ENCODE results near the gene CISD2.
"Not testable (repeated sequence)": the region's sequence is repeated elsewhere in the genome, so short reads cannot be mapped to it uniquely, and the experiment has no call there.

CISD2 gene

DNA sequence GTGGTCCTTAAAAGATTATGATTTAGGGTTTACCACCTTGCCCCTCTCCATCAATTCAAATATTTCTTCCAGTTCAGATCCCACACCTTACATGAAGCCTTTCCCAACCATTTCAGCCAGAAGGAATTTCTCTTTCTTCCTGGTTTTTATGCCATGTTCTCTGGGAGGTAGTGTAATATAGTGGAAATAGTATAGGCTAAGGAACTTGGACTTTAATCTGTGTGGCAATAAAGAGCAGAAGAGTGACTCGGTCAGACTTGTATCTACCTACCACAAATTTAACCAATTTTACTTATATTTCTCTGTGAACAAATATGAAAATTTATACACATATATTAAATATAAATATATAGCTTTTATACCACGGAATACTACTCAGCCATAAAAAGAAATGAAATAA is 18.4 kb upstream of the CISD2 start:
- no peak for FAIRE-seq

DNA sequence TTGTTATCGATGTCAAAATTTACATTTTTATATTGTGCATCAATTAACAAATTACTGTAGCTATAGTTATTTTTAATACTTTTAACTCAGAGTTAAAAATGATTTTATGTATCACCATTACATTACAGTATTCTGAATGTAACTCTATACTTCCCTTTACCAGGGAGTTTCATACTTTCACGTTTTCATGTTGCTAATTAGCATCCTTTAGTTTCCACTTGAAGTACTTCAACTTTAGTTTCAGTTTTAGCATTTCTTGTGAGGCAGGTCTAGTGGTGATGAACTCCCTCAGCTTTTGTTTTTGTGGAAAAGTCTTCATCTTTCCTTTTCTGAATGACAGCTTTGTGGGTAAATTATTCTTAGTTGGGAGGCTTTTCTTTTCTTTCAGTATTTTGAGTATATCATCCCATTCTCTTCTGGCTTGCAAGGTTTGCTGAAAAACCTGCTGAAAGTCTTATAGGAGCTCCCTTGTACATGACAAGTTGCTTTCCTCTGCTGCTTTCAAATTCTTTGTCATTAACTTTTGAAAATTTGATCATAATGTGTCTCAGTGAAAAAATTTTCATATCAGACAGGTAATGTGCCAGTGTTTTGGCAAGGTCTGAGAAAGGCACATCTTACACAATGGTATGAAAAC is 9.8 kb upstream of the CISD2 start:
- no peak for FAIRE-seq

- no peak for FAIRE-seq
Measured at GRCh38 chr4:102860611-102861324, 8.0 kb upstream of the CISD2 start.

GRCh38 chr4:102862016-102862415 is 6.8 kb upstream of the CISD2 start:
- no peak for FAIRE-seq

DNA sequence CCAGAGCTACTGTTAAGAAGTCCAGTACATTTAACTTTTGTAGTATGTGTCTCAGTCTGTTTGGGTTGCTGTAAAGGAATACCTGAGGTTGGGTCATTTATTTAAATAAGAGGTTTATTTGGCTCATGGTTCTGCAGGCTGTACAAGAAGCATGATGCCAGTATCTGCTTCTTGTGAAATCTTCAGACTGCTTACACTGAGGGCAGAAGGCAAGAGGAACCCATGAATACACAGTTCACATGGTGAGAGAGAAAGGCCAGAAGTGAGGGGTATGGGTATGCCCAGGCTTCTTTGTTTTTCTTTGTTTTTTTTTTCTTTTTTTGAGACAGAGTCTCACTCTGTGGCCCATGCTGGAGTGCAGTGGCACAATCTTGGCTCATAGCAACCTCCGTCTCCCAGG is 6.0 kb upstream of the CISD2 start:
- FAIRE-seq, result no peak

GRCh38 chr4:102865327-102865726 is 3.5 kb upstream of the CISD2 start:
- FAIRE-seq, result not testable (repeated sequence)

DNA sequence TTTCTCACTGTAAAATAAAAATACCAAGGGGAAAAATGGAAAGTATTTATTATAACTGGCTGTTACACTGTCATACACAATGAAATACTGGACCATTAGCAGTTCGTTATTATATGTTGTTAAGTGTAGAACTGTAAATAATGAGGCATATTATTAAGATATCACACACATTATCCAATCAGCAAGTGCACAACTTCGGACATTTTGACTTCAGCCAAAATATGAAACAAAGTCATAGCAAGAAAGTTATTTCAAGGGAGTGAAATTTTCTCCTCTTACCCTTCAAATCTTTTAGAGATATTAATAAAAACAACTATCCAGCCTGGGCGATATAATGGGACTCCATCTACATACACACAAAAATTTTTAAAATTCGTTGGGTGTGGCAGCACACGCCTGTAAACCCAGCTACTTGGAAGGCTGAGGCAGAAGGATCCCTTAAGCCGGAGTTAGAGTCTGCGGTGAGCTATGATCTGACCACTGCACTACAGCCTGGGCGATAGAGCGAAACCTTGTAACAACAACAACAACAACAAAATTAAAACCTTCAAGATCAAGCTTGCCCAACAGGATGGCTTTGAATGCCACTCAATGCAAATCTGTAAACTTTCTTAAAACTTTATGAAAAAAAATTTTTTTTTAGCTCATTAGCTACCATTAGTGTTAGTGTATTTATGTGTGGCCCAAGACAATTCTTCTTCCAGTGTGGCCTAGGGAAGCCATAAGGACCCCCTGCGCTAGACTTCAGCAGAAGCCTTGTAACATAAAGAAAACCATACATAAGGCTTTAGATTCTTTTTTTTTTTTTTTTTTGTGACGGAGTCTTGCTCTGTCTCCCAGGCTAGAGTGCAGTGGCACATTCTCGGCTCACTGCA is 1.3 kb upstream of the CISD2 start:
- no peak for FAIRE-seq

GRCh38 chr4:102868153-102868780 is 525 bp upstream of the CISD2 start:
- no peak for FAIRE-seq

- no peak for FAIRE-seq
Measured at GRCh38 chr4:102869569-102870197, 891 bp downstream of the CISD2 start.

DNA sequence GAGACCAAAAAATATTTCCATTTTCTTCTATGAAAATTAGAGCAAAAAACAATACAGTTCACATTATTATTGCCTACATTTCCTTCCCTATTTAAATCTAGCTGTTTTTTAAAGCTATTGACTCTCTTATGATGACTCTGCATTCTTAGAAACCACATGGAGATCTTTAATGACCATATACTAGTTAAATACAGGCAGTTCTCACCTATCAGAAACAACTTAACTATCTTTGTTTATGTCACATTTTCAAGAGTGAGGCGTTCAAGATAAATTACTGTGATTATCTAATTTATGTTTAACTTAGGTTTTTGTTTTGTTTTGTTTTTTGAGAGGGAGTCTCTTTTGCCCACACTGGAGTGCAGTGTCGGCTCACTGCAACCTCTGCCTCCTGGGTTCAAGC is 3.0 kb downstream of the CISD2 start:
- FAIRE-seq, result no peak

DNA sequence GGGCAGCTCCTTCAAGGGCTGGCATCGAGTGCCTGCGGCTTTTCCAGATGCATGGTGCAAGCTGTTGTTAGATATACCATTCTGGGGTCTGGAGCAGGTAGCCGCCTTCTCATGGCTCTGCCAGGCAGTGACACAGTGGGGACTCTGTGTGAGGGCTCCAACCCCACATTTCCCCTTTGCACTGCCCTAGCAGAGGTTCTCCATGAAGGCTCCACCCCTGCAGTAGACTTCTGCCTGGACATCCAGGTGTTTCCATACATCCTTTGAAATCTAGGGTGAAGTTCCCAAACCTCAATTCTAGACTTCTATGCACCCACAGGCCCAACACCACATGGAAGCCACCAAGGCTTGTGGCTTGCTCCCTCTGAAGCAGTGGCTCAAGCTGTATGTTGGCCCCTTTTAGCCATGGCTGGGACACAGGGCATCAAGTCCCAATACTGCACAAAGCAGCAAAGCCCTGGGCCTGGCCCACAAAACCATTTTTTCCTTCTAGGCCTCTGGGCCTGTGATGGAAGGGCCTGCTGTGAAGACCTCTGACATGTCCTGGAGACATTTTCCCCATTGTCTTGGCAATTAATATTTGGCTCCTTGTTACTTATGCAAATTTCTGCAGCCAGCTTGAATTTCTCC is 8.8 kb downstream of the CISD2 start:
- FAIRE-seq, result not testable (repeated sequence)

DNA sequence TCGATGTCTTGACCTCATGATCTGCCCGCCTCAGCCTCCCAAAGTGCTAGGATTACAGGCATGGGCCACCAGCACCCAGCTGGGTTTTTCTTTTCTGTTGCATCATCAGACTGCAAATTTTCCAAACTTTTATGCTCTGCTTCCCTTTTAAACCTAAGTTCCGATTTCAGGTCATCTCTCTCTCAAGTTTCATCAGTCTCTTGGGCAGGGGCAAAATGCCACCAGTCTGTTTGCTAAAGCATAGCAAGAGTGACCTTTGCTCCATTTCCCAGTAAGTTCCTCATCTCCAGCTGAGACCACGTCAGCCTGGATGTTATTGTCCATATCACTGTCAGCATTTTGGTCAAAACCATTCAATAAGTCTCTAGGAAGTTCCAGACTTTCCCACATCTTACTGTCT is 9.6 kb downstream of the CISD2 start:
- FAIRE-seq, result not testable (repeated sequence)

DNA sequence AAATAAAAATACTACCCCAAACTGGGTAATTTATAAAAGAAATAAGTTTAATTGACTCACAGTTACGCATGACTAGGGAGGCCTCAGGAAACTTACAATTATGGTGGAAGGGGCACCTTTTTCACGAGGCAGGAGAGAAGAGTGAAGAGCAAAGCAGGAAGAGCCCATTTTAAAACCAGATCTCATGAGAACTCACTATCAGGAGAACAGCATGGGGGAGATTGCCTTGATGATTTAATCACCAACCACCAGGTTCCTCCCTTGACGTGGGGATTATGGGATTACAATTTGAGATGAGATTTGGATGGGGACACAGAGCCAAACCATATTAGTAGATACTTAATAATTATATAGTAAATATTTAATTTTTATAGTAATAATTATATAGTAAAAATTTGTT is 10.1 kb downstream of the CISD2 start:
- no peak for FAIRE-seq

- FAIRE-seq, result no peak
Measured at GRCh38 chr4:102881343-102881742, 12.6 kb downstream of the CISD2 start.

- FAIRE-seq, result no peak
Measured at GRCh38 chr4:102883278-102883677, 14.5 kb downstream of the CISD2 start.

DNA sequence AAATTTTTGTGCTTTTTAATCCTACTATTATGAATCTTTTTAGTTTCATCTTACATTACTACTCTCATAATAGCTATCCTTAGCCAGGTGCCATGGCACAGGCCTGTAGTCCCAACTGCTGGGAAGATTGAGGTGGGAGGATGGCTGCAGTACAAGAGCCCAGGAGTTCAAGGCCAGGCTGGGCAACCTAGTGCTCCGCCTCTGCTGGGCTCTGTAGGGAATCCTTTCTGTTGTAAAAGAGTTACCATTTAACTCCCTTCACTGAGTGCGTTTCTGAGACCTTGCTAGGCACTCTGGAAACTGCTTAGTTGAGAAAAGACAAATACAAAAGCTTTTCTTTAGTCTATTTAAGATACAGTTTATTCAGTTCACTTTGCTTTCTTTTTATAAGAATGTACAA is 19.8 kb downstream of the CISD2 start:
- not testable (repeated sequence) for FAIRE-seq

DNA sequence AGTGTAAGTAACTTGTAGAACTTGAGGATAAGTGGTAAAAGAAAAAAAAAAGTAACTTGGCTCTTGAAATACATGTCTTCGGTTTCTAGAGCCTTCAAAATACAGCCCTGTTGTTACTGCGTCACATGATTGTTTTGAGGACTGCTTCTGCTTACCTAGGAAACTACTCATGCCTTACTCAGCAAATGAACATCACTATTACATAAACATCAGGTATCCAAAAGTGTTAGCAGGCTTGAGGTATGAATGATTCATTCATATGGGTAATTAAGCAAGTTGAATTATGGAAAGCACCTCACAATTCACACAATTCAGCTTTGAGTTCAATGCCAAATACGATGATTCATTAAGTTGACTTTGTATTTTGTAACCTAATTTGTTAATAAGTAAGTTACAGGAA is 21.1 kb downstream of the CISD2 start:
- FAIRE-seq, result not testable (repeated sequence)

DNA sequence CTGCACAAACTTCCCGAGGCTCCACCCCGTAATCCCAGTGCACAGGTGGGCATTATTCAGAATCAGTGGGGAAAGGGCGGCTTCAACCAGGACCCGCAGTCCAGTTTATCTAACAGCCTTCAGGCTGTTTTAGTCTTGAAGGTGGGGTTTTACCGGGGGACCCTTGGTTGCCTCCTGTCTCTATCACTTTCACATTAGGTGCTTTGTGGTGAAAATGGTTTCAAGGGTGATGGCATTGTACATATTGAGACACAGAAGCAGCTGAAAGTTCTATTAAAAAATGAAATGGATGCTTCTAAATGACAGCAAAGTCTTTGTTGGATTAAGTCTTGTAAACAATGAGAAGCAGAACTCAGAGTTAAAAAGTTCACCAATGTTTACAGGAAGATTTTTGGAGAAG is 27.8 kb downstream of the CISD2 start:
- FAIRE-seq, result not testable (repeated sequence)

DNA sequence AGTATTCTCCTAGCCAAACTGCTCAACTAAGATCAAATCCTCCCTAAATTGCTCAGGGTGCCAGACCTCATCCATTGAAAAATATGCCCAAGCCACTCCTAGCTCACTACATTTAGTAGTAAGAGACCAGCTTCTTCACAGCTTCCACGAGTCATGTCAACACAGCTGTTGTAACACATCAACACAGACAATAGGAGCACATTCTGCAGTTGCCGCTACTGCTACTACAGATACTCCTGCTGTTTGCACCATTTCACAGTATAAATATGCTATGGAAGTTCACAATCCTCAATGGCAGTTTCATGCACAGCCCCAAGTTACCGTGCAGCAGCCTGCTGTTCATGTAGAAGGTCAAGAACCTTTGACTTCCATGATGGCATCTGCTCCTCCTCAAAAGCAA is 28.8 kb downstream of the CISD2 start:
- not testable (repeated sequence) for FAIRE-seq

GRCh38 chr4:102901804-102902203 is 33.0 kb downstream of the CISD2 start:
- no peak for FAIRE-seq

GRCh38 chr4:102918859-102919258 is 50.1 kb downstream of the CISD2 start:
- no peak for FAIRE-seq

DNA sequence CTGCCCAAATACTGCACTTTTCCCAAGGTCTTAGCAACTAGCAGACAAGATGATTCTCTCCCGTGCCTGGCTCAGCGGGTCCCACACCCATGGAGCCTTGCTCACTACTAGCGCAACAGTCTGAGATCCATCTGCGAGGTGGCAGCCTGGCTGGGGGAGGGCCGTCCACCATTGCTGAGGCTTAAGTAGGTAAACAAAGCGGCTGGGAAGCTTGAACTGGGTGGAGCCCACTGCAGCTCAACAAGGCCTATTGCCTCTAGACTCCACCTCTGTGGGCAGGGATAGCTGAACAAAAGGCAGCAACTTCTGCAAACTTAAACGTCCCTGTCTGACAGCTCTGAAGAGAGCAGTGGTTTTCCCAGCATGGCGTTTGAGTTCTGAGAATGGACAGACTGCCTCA is 50.9 kb downstream of the CISD2 start:
- FAIRE-seq, result not testable (repeated sequence)

Data from TTC549 (cell line).